HepG2 (cell line): ENCODE results near the gene FMOD. TPM values are rescaled to one million over a fixed set of nuclear protein-coding genes. Genes with fewer than 3 reads are reported as not detected.

ENCODE experiments used
- ATM ChIP-seq: fragments of 450-650 bp; IDR thresholded peaks from 2 replicates; pipeline ENCODE4 v1.7.1; 2017; ENCODE audit warnings: mild to moderate bottlenecking, borderline replicate concordance
- CBX1 ChIP-seq: IDR thresholded peaks from one replicate; pipeline ENCODE4 v1.6.1; 2016; ENCODE audit warnings: antibody characterized with exemption, low read depth
- GABPA ChIP-seq, 2 experiments: IDR thresholded peaks; 2 replicates each; pipeline ENCODE4 v1.6.1; 2011 to 2016; ENCODE audit warnings: low read depth in 2 of 2, low read length in 1 of 2, missing biosample characterization in 1 of 2, missing genetic modification characterization in 1 of 2
- ISL2 ChIP-seq: sonication (generic); formaldehyde crosslinking; IDR thresholded peaks from 2 replicates; pipeline ENCODE4 v1.5.0; 2020; ENCODE audit warnings: missing genetic modification reagents
- KAT8 ChIP-seq: IDR thresholded peaks from 2 replicates; pipeline ENCODE4 v1.6.1; 2016; ENCODE audit warnings: missing genetic modification reagents, missing compliant biosample characterization
- MEIS1 ChIP-seq: sonication (generic); formaldehyde crosslinking; IDR thresholded peaks from 2 replicates; pipeline ENCODE4 v1.9.0; 2021; ENCODE audit warnings: mild to moderate bottlenecking, missing genetic modification reagents, moderate library complexity, borderline replicate concordance
- SOX6 ChIP-seq, 2 experiments: fragments of 450-650 bp in 1 of 2; sonication (generic) in 1 of 2; formaldehyde crosslinking in 1 of 2; IDR thresholded peaks; 2 replicates each; pipeline versions ENCODE4 v1.4.0 to v1.6.1; 2017 to 2020; ENCODE audit warnings: antibody characterized with exemption in 1 of 2, mild to moderate bottlenecking in 1 of 2, missing genetic modification reagents in 1 of 2
- ZFP1 ChIP-seq: IDR thresholded peaks from 2 replicates; pipeline ENCODE4 v1.6.1; 2016
- ZNF253 ChIP-seq: sonication (generic); formaldehyde crosslinking; IDR thresholded peaks from 2 replicates; pipeline ENCODE4 v1.8.0; 2022; ENCODE audit warnings: mild to moderate bottlenecking, missing genetic modification reagents, borderline replicate concordance
- ZNF33A ChIP-seq: sonication (generic); formaldehyde crosslinking; IDR thresholded peaks from 2 replicates; pipeline ENCODE4 v1.5.1; 2020; ENCODE audit warnings: missing genetic modification reagents, mild to moderate bottlenecking, moderate library complexity, borderline replicate concordance
- ZNF552 ChIP-seq: sonication (generic); formaldehyde crosslinking; IDR thresholded peaks from 2 replicates; pipeline ENCODE4 v1.9.0; 2022; ENCODE audit warnings: missing genetic modification reagents, mild to moderate bottlenecking, borderline replicate concordance
- ZNF564 ChIP-seq: sonication (generic); formaldehyde crosslinking; IDR thresholded peaks from 2 replicates; pipeline ENCODE4 v1.8.1; 2023; ENCODE audit warnings: mild to moderate bottlenecking, missing genetic modification reagents
- ZSCAN29 ChIP-seq: sonication (generic); formaldehyde crosslinking; conservative IDR thresholded peaks from 2 replicates; pipeline ENCODE4 v1.4.0; 2020; ENCODE audit warnings: mild to moderate bottlenecking, missing genetic modification reagents
- ZSCAN31 ChIP-seq: sonication (generic); formaldehyde crosslinking; IDR thresholded peaks from 2 replicates; pipeline ENCODE4 v1.5.0; 2020; ENCODE audit warnings: low read depth, mild to moderate bottlenecking, missing genetic modification reagents
- polyA plus RNA-seq, 8 experiments: library from polyadenylated mRNA; depleted of rRNA in 3 of 8; stranded (reverse) in 7 of 8; unstranded in 1 of 8; fragments of >200 nt; fragmentation: Illumina TruSeq in 4 of 8; extraction: Trizol in 4 of 8; gene quantifications; 2 replicates each; pipeline versions ENCODE4 v1.2.1 to v1.2.3, GENCODE V29; 2011 to 2016; ENCODE audit warnings: low read depth in 4 of 8, missing spikeins in 1 of 8, mixed read lengths in 1 of 8; ENCODE audit not compliant: insufficient read depth in 1 of 8
- total RNA-seq, 5 experiments: library from RNA; depleted of rRNA; stranded (reverse); fragments of >200 nt; fragmentation: Illumina TruSeq; extraction: Trizol; gene quantifications; 2 replicates each; pipeline ENCODE4 v1.2.3, GENCODE V29; 2016; ENCODE audit warnings: low read depth in 1 of 5
- TF ChIP-seq, protein P1 (sequence below): sonication (generic); formaldehyde crosslinking; IDR thresholded peaks from 2 replicates; pipeline ENCODE4 v1.4.0; 2020; ENCODE audit warnings: missing genetic modification reagents
- TF ChIP-seq, protein P2 (sequence below): sonication (generic); formaldehyde crosslinking; IDR thresholded peaks from 2 replicates; pipeline ENCODE4 v1.4.0; 2020; ENCODE audit warnings: missing genetic modification reagents
- TF ChIP-seq, protein P3 (sequence below), 2 experiments: IDR thresholded peaks; 2 replicates each; pipeline ENCODE4 v1.6.1; 2011 to 2012; ENCODE audit warnings: low read length in 2 of 2, borderline replicate concordance in 1 of 2, low read depth in 1 of 2, mild to moderate bottlenecking in 1 of 2, moderate library complexity in 1 of 2
- TF ChIP-seq, protein P4 (sequence below): sonication (generic); formaldehyde crosslinking; IDR thresholded peaks from 2 replicates; pipeline ENCODE4 v1.4.0; 2020; ENCODE audit warnings: missing genetic modification reagents

The FMOD gene
- total and polyA plus RNA-seq, 2 of the 13 experiments (the other 11 are each of a cell fraction or from before 2014, with no cell fraction given): 0.08 TPM; not detected in 1

DNA sequence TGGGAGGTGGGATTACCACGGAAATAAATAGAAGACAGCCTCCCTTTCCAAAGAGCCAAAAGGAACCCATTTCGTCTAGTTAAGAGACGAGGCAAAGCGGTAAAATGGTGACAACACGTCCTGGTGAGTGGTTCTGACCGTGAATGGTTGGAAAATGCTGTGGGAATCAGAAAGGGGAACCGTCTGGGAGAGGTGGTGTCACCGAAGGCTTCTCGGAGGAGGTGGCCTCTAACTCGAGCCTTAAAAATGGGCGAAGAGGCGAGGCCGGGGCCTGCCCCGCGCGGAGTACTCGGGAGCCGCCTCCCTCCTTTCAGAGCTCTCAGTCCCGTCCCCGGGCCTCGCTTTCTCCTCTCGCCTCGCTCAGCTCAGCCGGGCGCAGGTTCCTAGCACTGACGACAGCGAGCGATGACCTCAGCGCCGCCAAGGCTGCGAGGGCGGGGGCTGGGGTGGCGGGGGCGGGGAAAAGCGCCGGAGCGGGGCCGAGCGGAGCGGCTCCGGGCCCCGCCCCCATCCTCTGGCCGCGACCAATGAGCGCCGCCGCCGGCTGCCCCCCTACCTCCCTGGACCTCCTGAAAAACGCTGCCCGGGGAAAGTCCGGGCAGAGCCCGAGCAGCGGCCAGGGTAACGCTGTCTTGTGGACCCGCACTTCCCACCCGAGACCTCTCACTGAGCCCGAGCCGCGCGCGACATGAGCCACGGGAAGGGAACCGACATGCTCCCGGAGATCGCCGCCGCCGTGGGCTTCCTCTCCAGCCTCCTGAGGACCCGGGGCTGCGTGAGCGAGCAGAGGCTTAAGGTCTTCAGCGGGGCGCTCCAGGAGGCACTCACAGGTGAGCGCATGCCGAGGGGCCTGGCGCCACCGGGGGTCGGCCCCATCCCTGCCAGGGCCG lies 45.8 kb downstream of the FMOD start, which contains the start of gene BTG2 (continued):
- TF ChIP-seq, protein P1, sequence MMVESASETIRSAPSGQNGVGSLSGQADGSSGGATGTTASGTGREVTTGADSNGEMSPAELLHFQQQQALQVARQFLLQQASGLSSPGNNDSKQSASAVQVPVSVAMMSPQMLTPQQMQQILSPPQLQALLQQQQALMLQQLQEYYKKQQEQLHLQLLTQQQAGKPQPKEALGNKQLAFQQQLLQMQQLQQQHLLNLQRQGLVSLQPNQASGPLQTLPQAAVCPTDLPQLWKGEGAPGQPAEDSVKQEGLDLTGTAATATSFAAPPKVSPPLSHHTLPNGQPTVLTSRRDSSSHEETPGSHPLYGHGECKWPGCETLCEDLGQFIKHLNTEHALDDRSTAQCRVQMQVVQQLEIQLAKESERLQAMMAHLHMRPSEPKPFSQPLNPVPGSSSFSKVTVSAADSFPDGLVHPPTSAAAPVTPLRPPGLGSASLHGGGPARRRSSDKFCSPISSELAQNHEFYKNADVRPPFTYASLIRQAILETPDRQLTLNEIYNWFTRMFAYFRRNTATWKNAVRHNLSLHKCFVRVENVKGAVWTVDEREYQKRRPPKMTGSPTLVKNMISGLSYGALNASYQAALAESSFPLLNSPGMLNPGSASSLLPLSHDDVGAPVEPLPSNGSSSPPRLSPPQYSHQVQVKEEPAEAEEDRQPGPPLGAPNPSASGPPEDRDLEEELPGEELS (CRISPR knock-in tag): peak; percentile 36
- no peak for TF ChIP-seq ATM
- TF ChIP-seq ISL2 (CRISPR knock-in tag): no peak
- peak; percentile 62; the same call in 1 of the 2 replicates for TF ChIP-seq ZNF564 (CRISPR knock-in tag)
- no peak; the same call in 1 of the 2 replicates for TF ChIP-seq ZNF552 (CRISPR knock-in tag)
- TF ChIP-seq ZFP1 (CRISPR knock-in tag): no peak
- TF ChIP-seq MEIS1: 0 out of 2 replicates have a peak, but pooled peaks have one; percentile 21
- TF ChIP-seq SOX6 (IDR thresholded peaks at IDR 0.05): no peak
- TF ChIP-seq SOX6 (CRISPR knock-in tag; IDR thresholded peaks at IDR 0.05): peak; percentile 32; the same call in 1 of the 2 replicates
- TF ChIP-seq ZSCAN29 (CRISPR knock-in tag): no peak
- TF ChIP-seq, protein P2, sequence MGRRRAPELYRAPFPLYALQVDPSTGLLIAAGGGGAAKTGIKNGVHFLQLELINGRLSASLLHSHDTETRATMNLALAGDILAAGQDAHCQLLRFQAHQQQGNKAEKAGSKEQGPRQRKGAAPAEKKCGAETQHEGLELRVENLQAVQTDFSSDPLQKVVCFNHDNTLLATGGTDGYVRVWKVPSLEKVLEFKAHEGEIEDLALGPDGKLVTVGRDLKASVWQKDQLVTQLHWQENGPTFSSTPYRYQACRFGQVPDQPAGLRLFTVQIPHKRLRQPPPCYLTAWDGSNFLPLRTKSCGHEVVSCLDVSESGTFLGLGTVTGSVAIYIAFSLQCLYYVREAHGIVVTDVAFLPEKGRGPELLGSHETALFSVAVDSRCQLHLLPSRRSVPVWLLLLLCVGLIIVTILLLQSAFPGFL: no peak
- TF ChIP-seq ZNF253 (CRISPR knock-in tag): no peak
- TF ChIP-seq, protein P3, sequence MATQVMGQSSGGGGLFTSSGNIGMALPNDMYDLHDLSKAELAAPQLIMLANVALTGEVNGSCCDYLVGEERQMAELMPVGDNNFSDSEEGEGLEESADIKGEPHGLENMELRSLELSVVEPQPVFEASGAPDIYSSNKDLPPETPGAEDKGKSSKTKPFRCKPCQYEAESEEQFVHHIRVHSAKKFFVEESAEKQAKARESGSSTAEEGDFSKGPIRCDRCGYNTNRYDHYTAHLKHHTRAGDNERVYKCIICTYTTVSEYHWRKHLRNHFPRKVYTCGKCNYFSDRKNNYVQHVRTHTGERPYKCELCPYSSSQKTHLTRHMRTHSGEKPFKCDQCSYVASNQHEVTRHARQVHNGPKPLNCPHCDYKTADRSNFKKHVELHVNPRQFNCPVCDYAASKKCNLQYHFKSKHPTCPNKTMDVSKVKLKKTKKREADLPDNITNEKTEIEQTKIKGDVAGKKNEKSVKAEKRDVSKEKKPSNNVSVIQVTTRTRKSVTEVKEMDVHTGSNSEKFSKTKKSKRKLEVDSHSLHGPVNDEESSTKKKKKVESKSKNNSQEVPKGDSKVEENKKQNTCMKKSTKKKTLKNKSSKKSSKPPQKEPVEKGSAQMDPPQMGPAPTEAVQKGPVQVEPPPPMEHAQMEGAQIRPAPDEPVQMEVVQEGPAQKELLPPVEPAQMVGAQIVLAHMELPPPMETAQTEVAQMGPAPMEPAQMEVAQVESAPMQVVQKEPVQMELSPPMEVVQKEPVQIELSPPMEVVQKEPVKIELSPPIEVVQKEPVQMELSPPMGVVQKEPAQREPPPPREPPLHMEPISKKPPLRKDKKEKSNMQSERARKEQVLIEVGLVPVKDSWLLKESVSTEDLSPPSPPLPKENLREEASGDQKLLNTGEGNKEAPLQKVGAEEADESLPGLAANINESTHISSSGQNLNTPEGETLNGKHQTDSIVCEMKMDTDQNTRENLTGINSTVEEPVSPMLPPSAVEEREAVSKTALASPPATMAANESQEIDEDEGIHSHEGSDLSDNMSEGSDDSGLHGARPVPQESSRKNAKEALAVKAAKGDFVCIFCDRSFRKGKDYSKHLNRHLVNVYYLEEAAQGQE (IDR thresholded peaks at IDR 0.05; ENCODE audit: borderline replicate concordance in 1 of 2, low read depth in 1 of 2, low read length in 2 of 2): peak in 1 of 2 experiments; percentile 53; a peak in 1 of 4 replicates
- TF ChIP-seq GABPA (IDR thresholded peaks at IDR 0.05; ENCODE audit: low read depth, low read length): no peak
- no peak for TF ChIP-seq GABPA (CRISPR knock-in tag; IDR thresholded peaks at IDR 0.05; ENCODE audit: low read depth)
- TF ChIP-seq, protein P4, sequence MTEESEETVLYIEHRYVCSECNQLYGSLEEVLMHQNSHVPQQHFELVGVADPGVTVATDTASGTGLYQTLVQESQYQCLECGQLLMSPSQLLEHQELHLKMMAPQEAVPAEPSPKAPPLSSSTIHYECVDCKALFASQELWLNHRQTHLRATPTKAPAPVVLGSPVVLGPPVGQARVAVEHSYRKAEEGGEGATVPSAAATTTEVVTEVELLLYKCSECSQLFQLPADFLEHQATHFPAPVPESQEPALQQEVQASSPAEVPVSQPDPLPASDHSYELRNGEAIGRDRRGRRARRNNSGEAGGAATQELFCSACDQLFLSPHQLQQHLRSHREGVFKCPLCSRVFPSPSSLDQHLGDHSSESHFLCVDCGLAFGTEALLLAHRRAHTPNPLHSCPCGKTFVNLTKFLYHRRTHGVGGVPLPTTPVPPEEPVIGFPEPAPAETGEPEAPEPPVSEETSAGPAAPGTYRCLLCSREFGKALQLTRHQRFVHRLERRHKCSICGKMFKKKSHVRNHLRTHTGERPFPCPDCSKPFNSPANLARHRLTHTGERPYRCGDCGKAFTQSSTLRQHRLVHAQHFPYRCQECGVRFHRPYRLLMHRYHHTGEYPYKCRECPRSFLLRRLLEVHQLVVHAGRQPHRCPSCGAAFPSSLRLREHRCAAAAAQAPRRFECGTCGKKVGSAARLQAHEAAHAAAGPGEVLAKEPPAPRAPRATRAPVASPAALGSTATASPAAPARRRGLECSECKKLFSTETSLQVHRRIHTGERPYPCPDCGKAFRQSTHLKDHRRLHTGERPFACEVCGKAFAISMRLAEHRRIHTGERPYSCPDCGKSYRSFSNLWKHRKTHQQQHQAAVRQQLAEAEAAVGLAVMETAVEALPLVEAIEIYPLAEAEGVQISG (CRISPR knock-in tag): peak; percentile 40; the same call in 1 of the 2 replicates
- TF ChIP-seq KAT8 (CRISPR knock-in tag): peak; percentile 75; the same call in 1 of the 2 replicates
- no peak; the same call in 1 of the 2 replicates for TF ChIP-seq ZSCAN31 (CRISPR knock-in tag)
- TF ChIP-seq CBX1: no peak
- TF ChIP-seq ZNF33A (CRISPR knock-in tag): 0 out of 2 replicates have a peak, but pooled peaks have one; percentile 76
